Gastrocnemius medialis (tissue), 4 donors: ENCODE data around the gene DMBT1. TPM values are rescaled to one million over a fixed set of nuclear protein-coding genes. Genes with fewer than 3 reads are reported as not detected.

ENCODE experiments used
- ATAC-seq, 2 donors: fragments of 150-250 bp; one replicate each; pipeline ENCODE4 v1.9.1; 2016
- DNase-seq, 2 donors: peaks; one replicate each; pipeline ENCODE4 v3.0.0-alpha.2; 2019
- H3K27ac ChIP-seq, 4 donors: fragments of 200-600 bp; sonication (generic); 1 replicate in 1 of 4; 2 replicates in 3 of 4; pipeline ENCODE4 v1.5.1; 2016 to 2018; ENCODE audit warnings: mild to moderate bottlenecking in 2 of 4, moderate library complexity in 1 of 4
- H3K27me3 ChIP-seq, 3 donors: fragments of 200-600 bp; sonication (generic) in 2 of 3; 1 replicate in 1 of 3; 2 replicates in 2 of 3; pipeline versions ENCODE4 v1.5.1 to v1.6.0; 2016 to 2019; ENCODE audit warnings: mild to moderate bottlenecking in 1 of 3, moderate library complexity in 1 of 3
- H3K36me3 ChIP-seq, 2 donors: fragments of 200-600 bp; sonication (generic) in 1 of 2; one replicate each; pipeline ENCODE4 v1.5.1; 2017 to 2018
- H3K4me1 ChIP-seq, 2 donors: fragments of 200-600 bp; sonication (generic) in 1 of 2; one replicate each; pipeline ENCODE4 v1.5.1; 2016 to 2017; ENCODE audit warnings: mild to moderate bottlenecking in 2 of 2
- H3K4me3 ChIP-seq, 4 donors: fragments of 200-600 bp; sonication (generic) in 3 of 4; 1 replicate in 1 of 4; 2 replicates in 3 of 4; pipeline ENCODE4 v1.5.1; 2016 to 2019; ENCODE audit warnings: mild to moderate bottlenecking in 2 of 4
- H3K9me3 ChIP-seq, 3 donors: fragments of 200-600 bp; sonication (generic) in 2 of 3; 1 replicate in 1 of 3; 2 replicates in 2 of 3; pipeline ENCODE4 v1.5.1; 2016 to 2019
- POLR2A ChIP-seq, 2 donors: fragments of 450-650 bp; IDR thresholded peaks; one replicate each; pipeline ENCODE4 v1.6.1; 2017; ENCODE audit warnings: antibody characterized with exemption in 2 of 2, mild to moderate bottlenecking in 2 of 2, moderate library complexity in 2 of 2
- in situ Hi-C, 4 donors: fragments of 200-750 bp; cut with MboI; loops; one replicate each; pipeline versions ENCODE4 v1.15.0 to v1.8.0; 2017; ENCODE audit warnings: low sequenced_read_pairs in 4 of 4
- intact Hi-C: fragments of 100-400 bp; cut with DNase I; formaldehyde crosslinking; loops from one replicate; pipeline ENCODE4 v1.15.1; 2023; ENCODE audit warnings: low total_unique reads
- total RNA-seq, 4 donors: library from RNA; depleted of rRNA; stranded (reverse); fragments of >200 nt; gene quantifications; one replicate each; pipeline versions ENCODE4 v1.1.0 to v1.2.3, GENCODE V29; 2016
- TF ChIP-seq, protein P1 (sequence below), 5 experiments: fragments of 450-650 bp in 3 of 5; fragments of 200-600 bp in 2 of 5; sonication (generic) in 2 of 5; IDR thresholded peaks in 4 of 5; conservative IDR thresholded peaks in 1 of 5; 1 replicate in 4 of 5; 2 replicates in 1 of 5; pipeline ENCODE4 v1.5.1; 2016 to 2019; ENCODE audit warnings: antibody characterized with exemption in 5 of 5, mild to moderate bottlenecking in 3 of 5, moderate library complexity in 3 of 5

The DMBT1 gene
- total RNA-seq, 4 donors from 2014 or later: 0.32 TPM; not detected in 3

DNA sequence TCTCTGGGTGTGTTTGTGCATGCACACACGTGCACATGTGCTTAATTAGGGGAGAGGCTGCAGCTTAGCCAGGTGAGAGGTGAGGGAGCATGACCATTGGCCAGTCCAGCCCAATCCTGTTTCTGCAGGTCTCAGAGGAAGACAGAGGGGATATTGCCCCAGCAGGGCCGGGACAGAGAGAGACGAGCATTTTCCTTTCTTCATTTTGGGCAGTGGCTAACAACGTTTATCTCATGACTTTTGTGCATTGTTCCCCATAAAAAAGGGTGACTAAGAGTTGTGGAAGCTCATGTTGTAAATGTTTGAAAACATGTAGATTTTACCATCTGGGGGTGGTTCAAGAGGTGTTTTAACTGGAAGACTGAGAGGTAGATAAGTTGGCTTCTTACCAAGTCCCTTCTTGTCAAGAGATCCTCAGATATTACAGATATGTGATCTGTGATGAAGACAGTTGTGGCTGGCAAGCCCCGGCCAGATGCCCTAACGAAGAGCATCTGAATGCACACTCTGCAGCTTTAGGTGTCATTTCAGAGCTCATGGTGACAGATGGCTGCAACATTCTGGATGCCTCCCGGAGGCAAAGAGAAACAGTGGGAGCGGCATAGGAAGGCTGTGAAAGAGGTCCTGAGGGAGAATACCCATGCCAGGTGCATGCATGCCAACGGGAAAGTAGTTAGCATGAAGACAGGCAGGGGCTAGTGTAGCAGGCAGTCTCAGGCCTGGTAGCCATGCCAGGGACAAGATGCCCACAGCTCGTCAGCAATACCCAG lies 16.7 kb upstream of the DMBT1 start:
- in situ Hi-C loops (no loop called here), intact Hi-C loops (no loop called here)
- no peak overlapping the region for H3K4me3 ChIP-seq
- TF ChIP-seq, protein P1, sequence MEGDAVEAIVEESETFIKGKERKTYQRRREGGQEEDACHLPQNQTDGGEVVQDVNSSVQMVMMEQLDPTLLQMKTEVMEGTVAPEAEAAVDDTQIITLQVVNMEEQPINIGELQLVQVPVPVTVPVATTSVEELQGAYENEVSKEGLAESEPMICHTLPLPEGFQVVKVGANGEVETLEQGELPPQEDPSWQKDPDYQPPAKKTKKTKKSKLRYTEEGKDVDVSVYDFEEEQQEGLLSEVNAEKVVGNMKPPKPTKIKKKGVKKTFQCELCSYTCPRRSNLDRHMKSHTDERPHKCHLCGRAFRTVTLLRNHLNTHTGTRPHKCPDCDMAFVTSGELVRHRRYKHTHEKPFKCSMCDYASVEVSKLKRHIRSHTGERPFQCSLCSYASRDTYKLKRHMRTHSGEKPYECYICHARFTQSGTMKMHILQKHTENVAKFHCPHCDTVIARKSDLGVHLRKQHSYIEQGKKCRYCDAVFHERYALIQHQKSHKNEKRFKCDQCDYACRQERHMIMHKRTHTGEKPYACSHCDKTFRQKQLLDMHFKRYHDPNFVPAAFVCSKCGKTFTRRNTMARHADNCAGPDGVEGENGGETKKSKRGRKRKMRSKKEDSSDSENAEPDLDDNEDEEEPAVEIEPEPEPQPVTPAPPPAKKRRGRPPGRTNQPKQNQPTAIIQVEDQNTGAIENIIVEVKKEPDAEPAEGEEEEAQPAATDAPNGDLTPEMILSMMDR (IDR thresholded peaks at IDR 0.05 in 4 of 5, conservative IDR thresholded peaks at IDR 0.05 in 1 of 5): no peak
- no peak for TF ChIP-seq POLR2A (IDR thresholded peaks at IDR 0.05)
- DNase-seq: no peak
- H3K36me3 ChIP-seq: no peaks in the 10 kb centered on the region
- H3K4me1 ChIP-seq: no peaks in the 10 kb centered on the region
- no peaks in the 10 kb centered on the region for H3K27me3 ChIP-seq
- no peak for ATAC-seq
- H3K27ac ChIP-seq: no peak overlapping the region
- H3K9me3 ChIP-seq: no peaks in the 10 kb centered on the region

DNA sequence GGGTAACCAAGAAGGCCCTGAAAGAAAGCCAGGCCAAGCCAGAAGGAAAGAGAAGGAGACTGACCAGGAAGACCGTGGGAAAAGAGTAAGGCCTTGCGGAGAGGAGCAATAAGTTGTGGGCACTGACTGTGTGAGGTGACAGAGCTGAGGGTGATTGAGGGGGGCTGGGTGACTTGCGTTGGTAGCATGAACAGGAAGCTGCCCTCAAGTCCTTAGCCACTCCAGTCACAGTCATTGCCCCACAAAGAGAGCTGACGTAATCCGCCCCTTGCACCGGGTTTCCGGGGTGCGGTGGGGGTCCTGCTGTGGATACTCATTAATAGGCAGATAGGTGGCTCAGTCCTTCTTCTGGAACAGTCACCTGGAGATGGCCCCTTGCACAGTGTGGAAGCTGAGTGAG lies 16.1 kb upstream of the DMBT1 start:
- Histone ChIP-seq H3K4me3 (no peak overlapping the region), H3K27ac (no peak overlapping the region), H3K4me1 (no peaks in the 10 kb centered on the region), H3K36me3 (no peaks in the 10 kb centered on the region), H3K27me3 (no peaks in the 10 kb centered on the region), H3K9me3 (no peaks in the 10 kb centered on the region)
- in situ Hi-C loops (no loop called here), intact Hi-C loops (no loop called here)
- DNase-seq (no peak), ATAC-seq (no peak)
- TF ChIP-seq, protein P1 (IDR thresholded peaks at IDR 0.05 in 4 of 5, conservative IDR thresholded peaks at IDR 0.05 in 1 of 5): no peak
- TF ChIP-seq POLR2A (IDR thresholded peaks at IDR 0.05): no peak

DNA sequence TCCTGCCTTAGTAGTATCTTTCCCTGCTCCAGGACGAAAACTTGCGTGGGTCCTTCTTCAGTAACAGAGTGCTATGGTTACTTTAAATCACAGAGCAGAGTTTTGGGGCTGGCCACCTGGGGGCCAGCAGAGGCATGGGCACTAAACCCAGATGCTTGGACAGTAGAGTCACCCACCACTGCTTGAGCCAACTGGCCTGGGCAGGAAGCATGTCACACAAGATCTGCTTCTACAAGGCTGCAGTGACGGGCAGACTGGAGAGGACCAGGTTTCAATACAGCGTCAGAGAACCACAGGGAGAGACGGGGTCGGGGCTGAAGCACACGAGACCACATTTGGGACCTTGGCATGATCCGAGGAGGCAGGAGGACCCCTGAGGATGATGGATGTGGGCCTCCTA lies 14.3 kb upstream of the DMBT1 start:
- H3K9me3 ChIP-seq: no peaks in the 10 kb centered on the region
- in situ Hi-C loops (no loop called here), intact Hi-C loops (no loop called here)
- ATAC-seq: no peak
- DNase-seq: no peak
- H3K4me3 ChIP-seq: no peak overlapping the region
- no peaks in the 10 kb centered on the region for H3K4me1 ChIP-seq
- H3K27ac ChIP-seq: no peak overlapping the region
- TF ChIP-seq, protein P1 (IDR thresholded peaks at IDR 0.05 in 4 of 5, conservative IDR thresholded peaks at IDR 0.05 in 1 of 5): no peak
- H3K27me3 ChIP-seq: no peaks in the 10 kb centered on the region
- no peaks in the 10 kb centered on the region for H3K36me3 ChIP-seq

DNA sequence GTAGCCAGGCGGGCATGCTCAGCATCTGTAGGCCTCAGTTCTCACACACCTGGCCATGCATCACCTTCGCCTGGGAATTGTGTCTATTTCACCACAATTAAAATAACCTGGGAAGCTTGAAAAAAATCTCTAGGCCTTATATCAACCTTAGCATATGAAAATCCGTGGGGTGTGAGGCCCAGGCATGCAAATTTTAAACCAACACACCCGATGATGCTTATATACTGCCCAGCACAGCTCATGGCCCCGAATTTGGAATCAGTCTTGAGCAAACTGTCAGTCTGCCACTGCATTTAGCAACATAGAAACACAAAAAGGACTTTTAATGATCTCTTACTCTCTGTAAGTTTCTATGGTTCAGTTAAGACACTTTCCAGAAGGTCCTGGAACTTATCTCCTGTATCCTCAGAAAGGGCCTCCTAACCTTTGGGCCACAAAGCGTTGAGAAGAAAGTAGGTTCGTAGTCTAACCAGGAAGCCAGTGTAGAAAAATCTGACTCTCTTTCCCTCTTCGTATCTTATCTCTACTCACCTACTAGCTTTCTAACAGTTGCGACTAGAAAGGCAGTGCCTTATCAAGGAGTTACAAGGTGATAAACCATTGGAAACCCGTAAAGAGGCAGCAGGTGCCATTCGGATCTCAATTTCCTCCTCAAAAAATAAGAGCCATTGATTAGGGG lies 12.0 kb upstream of the DMBT1 start:
- DNase-seq: no peak
- in situ Hi-C loops (no loop called here), intact Hi-C loops (no loop called here)
- no peaks in the 10 kb centered on the region for H3K36me3 ChIP-seq
- H3K4me1 ChIP-seq: no peaks in the 10 kb centered on the region
- H3K4me3 ChIP-seq: no peak overlapping the region
- no peaks in the 10 kb centered on the region for H3K27me3 ChIP-seq
- no peak for TF ChIP-seq POLR2A (IDR thresholded peaks at IDR 0.05)
- TF ChIP-seq, protein P1 (IDR thresholded peaks at IDR 0.05 in 4 of 5, conservative IDR thresholded peaks at IDR 0.05 in 1 of 5): no peak
- H3K9me3 ChIP-seq: no peaks in the 10 kb centered on the region
- no peak for ATAC-seq
- H3K27ac ChIP-seq: no peak overlapping the region
